Naive thymus-derived CD4-positive, alpha-beta T cell (primary cell): ENCODE measurements around the gene SCAND1. TPM values are rescaled to one million over a fixed set of nuclear protein-coding genes. Genes with fewer than 3 reads are reported as not detected.
A peak's percentile ranks its signal among the peaks of the same experiment; 100 is the strongest.

Experiments
- ATAC-seq: fragments of 150-1000 bp; cut with Tn5 transposase; 2 replicates; pipeline ENCODE4 v1.10.0; 2021; ENCODE audit warnings: mild to moderate bottlenecking, moderate library complexity
- CTCF ChIA-PET: fragments of 350-600 bp; sonication (Branson Sonifier 250); formaldehyde crosslinking; loops from one replicate; lab custom pipeline; 2021; ENCODE audit warnings: antibody characterized with exemption; lab: Charles Lee
- POLR2A ChIA-PET: fragments of 350-600 bp; sonication (Branson Sonifier 250); formaldehyde crosslinking; loops from one replicate; lab custom pipeline; 2021; ENCODE audit warnings: antibody characterized with exemption, inconsistent platforms; lab: Charles Lee
- DNase-seq, 9 donors: peaks; one replicate each; pipeline versions ENCODE4 v3.0.0 to v3.0.0-alpha.2; 2020 to 2022; ENCODE audit warnings: mixed read lengths in 1 of 9
- H3K27ac ChIP-seq: one replicate; pipeline ENCODE4 v1.7.0; 2013; ENCODE audit warnings: mild to moderate bottlenecking, low read depth, low read length, moderate library complexity
- H3K27me3 ChIP-seq, 2 donors: one replicate each; pipeline ENCODE4 v1.7.0; 2013; ENCODE audit warnings: low read length in 2 of 2, mild to moderate bottlenecking in 2 of 2, moderate library complexity in 2 of 2; ENCODE audit not compliant: control insufficient read depth in 2 of 2, insufficient read depth in 2 of 2
- H3K36me3 ChIP-seq, 3 experiments: 1 replicate in 2 of 3; 2 replicates in 1 of 3; pipeline ENCODE4 v1.7.0; 2013; ENCODE audit warnings: low read length in 3 of 3, mild to moderate bottlenecking in 3 of 3, moderate library complexity in 1 of 3; ENCODE audit not compliant: insufficient read depth in 3 of 3, control insufficient read depth in 2 of 3
- H3K4me1 ChIP-seq, 2 donors: one replicate each; pipeline ENCODE4 v1.7.0; 2013; ENCODE audit warnings: low read length in 2 of 2, mild to moderate bottlenecking in 2 of 2, moderate library complexity in 1 of 2; ENCODE audit not compliant: control insufficient read depth in 2 of 2, insufficient read depth in 2 of 2
- H3K4me3 ChIP-seq: 2 replicates; pipeline ENCODE4 v1.7.0; 2013; ENCODE audit warnings: mild to moderate bottlenecking, low read length
- H3K9me3 ChIP-seq, 3 experiments: 1 replicate in 2 of 3; 2 replicates in 1 of 3; pipeline ENCODE4 v1.7.0; 2013; ENCODE audit warnings: low read length in 3 of 3; ENCODE audit not compliant: control insufficient read depth in 2 of 3
- H3K27ac Mint-ChIP-seq, 9 donors: one replicate each; pipeline ENCODE4 v1.8.0; 2020 to 2022; ENCODE audit warnings: mixed read lengths in 9 of 9, mild to moderate bottlenecking in 8 of 9, moderate library complexity in 5 of 9, inconsistent platforms in 2 of 9
- H3K27me3 Mint-ChIP-seq, 5 donors: one replicate each; pipeline ENCODE4 v1.8.0; 2021 to 2022; ENCODE audit warnings: mixed read lengths in 5 of 5, mild to moderate bottlenecking in 1 of 5
- H3K36me3 Mint-ChIP-seq, 5 donors: one replicate each; pipeline ENCODE4 v1.8.0; 2020 to 2022; ENCODE audit warnings: mixed read lengths in 5 of 5, mild to moderate bottlenecking in 3 of 5, inconsistent platforms in 1 of 5
- H3K4me1 Mint-ChIP-seq, 7 donors: one replicate each; pipeline ENCODE4 v1.8.0; 2020 to 2022; ENCODE audit warnings: mixed read lengths in 7 of 7, mild to moderate bottlenecking in 3 of 7, inconsistent platforms in 1 of 7
- H3K4me3 Mint-ChIP-seq, 10 donors: one replicate each; pipeline ENCODE4 v1.8.0; 2020 to 2022; ENCODE audit warnings: mild to moderate bottlenecking in 10 of 10, mixed read lengths in 10 of 10, moderate library complexity in 6 of 10, inconsistent platforms in 2 of 10
- H3K9me3 Mint-ChIP-seq, 11 donors: one replicate each; pipeline ENCODE4 v1.8.0; 2020 to 2022; ENCODE audit warnings: mixed read lengths in 11 of 11, mild to moderate bottlenecking in 4 of 11, inconsistent platforms in 1 of 11, moderate library complexity in 1 of 11
- intact Hi-C, 2 donors: fragments of 100-400 bp; cut with micrococcal nuclease; formaldehyde crosslinking; loops; one replicate each; pipeline ENCODE4 v1.15.1; 2023
- polyA plus RNA-seq, 2 donors: library from polyadenylated mRNA; unstranded; fragments of 300-500 nt; fragmentation: Illumina TruSeq; gene quantifications; one replicate each; pipeline ENCODE4 v1.2.3, GENCODE V29; 2021
- total RNA-seq, 6 experiments: library from RNA in 5 of 6; stranded (reverse) in 5 of 6; gene quantifications; 1 replicate in 5 of 6; 2 replicates in 1 of 6; pipeline ENCODE4 v1.2.3 and lab custom pipeline; 2021 to 2026

SCAND1 gene
- total and polyA plus RNA-seq, 7 experiments from 2014 or later: 41.8 to 212 (median 54.2) TPM

- peaks cover 0 to 7% (median 0%) of the 10 kb centered on the region in 7 donors for H3K4me1 Mint-ChIP-seq
- Histone ChIP-seq H3K27ac (no peak overlapping the region), H3K4me1 (no peaks in the 10 kb centered on the region), H3K36me3 (no peaks in the 10 kb centered on the region), H3K4me3 (no peak overlapping the region), H3K9me3 (no peaks in the 10 kb centered on the region), H3K27me3 (no peaks in the 10 kb centered on the region)
- ChIA-PET POLR2A (no interaction called here), CTCF (interaction anchor here (2.9 kb wide), 1 partner anchor 13 kb away, joined by 14 read pairs; no protein-coding TSS in a partner anchor)
- H3K36me3 Mint-ChIP-seq: no peaks in the 10 kb centered on the region
- H3K27ac Mint-ChIP-seq: no peak overlapping the region
- no peak overlapping the region for H3K4me3 Mint-ChIP-seq
- intact Hi-C loops: no loop called here
- H3K27me3 Mint-ChIP-seq: peaks cover 0 to 4% (median 0%) of the 10 kb centered on the region in 5 donors
- H3K9me3 Mint-ChIP-seq: no peaks in the 10 kb centered on the region
- DNase-seq (no peak), ATAC-seq (no peak)
These were observed 25.2 kb upstream of the SCAND1 start for GRCh38 chr20:35979544-35979943.

- intact Hi-C loops: no loop called here
- ChIA-PET CTCF (interaction anchor here (0.8 kb wide), 1 partner anchor 15 kb away, joined by 3 read pairs; no protein-coding TSS in a partner anchor), POLR2A (no interaction called here)
These were observed 23.8 kb upstream of the SCAND1 start for GRCh38 chr20:35978041-35978513.

GRCh38 chr20:35975576-35976373 is 21.5 kb upstream of the SCAND1 start:
- DNase-seq (no peak), ATAC-seq (no peak)
- no peaks in the 10 kb centered on the region for H3K4me1 ChIP-seq
- H3K4me3 ChIP-seq: no peak overlapping the region
- H3K9me3 ChIP-seq: no peaks in the 10 kb centered on the region
- H3K27ac ChIP-seq: no peak overlapping the region
- no peaks in the 10 kb centered on the region for H3K9me3 Mint-ChIP-seq
- no peaks in the 10 kb centered on the region for H3K4me1 Mint-ChIP-seq
- no peak overlapping the region for H3K27ac Mint-ChIP-seq
- ChIA-PET CTCF (interaction anchor here (1.0 kb wide), 1 partner anchor 17 kb away, joined by 5 read pairs; no protein-coding TSS in a partner anchor), POLR2A (no interaction called here)
- H3K27me3 ChIP-seq: no peaks in the 10 kb centered on the region
- no peak overlapping the region for H3K4me3 Mint-ChIP-seq
- no peaks in the 10 kb centered on the region for H3K36me3 Mint-ChIP-seq
- intact Hi-C loops: no loop called here
- H3K27me3 Mint-ChIP-seq: peaks cover 0 to 4% (median 0%) of the 10 kb centered on the region in 5 donors
- no peaks in the 10 kb centered on the region for H3K36me3 ChIP-seq

More at GRCh38 chr20:35978041-35978513, 23.8 kb upstream of the SCAND1 start:
- Histone ChIP-seq H3K27ac (no peak overlapping the region), H3K4me1 (no peaks in the 10 kb centered on the region), H3K27me3 (no peaks in the 10 kb centered on the region), H3K36me3 (no peaks in the 10 kb centered on the region), H3K4me3 (no peak overlapping the region), H3K9me3 (no peaks in the 10 kb centered on the region)
- DNase-seq (no peak), ATAC-seq (peak; percentile 49)
- H3K27me3 Mint-ChIP-seq: peaks cover 0 to 4% (median 0%) of the 10 kb centered on the region in 5 donors
- no peak overlapping the region for H3K4me3 Mint-ChIP-seq
- H3K36me3 Mint-ChIP-seq: no peaks in the 10 kb centered on the region
- H3K4me1 Mint-ChIP-seq: peaks cover 0 to 4% (median 0%) of the 10 kb centered on the region in 7 donors
- no peaks in the 10 kb centered on the region for H3K9me3 Mint-ChIP-seq
- no peak overlapping the region for H3K27ac Mint-ChIP-seq

- H3K9me3 Mint-ChIP-seq: no peaks in the 10 kb centered on the region
- H3K4me1 Mint-ChIP-seq: no peaks in the 10 kb centered on the region
- H3K4me3 ChIP-seq: no peak overlapping the region
- no peaks in the 10 kb centered on the region for H3K27me3 ChIP-seq
- H3K27me3 Mint-ChIP-seq: peaks cover 0 to 8% (median 0%) of the 10 kb centered on the region in 5 donors
- POLR2A ChIA-PET: no interaction called here
- H3K4me3 Mint-ChIP-seq: no peak overlapping the region
- no peak overlapping the region for H3K27ac ChIP-seq
- ATAC-seq (no peak), DNase-seq (no peak)
- no peaks in the 10 kb centered on the region for H3K4me1 ChIP-seq
- intact Hi-C loops: no loop called here
- no peaks in the 10 kb centered on the region for H3K36me3 Mint-ChIP-seq
- CTCF ChIA-PET: no interaction called here
- no peaks in the 10 kb centered on the region for H3K9me3 ChIP-seq
- H3K36me3 ChIP-seq: no peaks in the 10 kb centered on the region
- H3K27ac Mint-ChIP-seq: no peak overlapping the region
These were observed 20.0 kb upstream of the SCAND1 start for GRCh38 chr20:35974256-35974655.

- H3K27me3 Mint-ChIP-seq: peaks cover 0 to 16% (median 0%) of the 10 kb centered on the region in 5 donors
- intact Hi-C loops: no loop called here
- H3K27ac Mint-ChIP-seq: no peak overlapping the region
- CTCF ChIA-PET: no interaction called here
- no peaks in the 10 kb centered on the region for H3K9me3 ChIP-seq
- H3K9me3 Mint-ChIP-seq: no peaks in the 10 kb centered on the region
- H3K4me3 ChIP-seq: no peak overlapping the region
- no peaks in the 10 kb centered on the region for H3K27me3 ChIP-seq
- DNase-seq (no peak), ATAC-seq (no peak)
- POLR2A ChIA-PET: no interaction called here
- no peaks in the 10 kb centered on the region for H3K36me3 Mint-ChIP-seq
- H3K27ac ChIP-seq: no peak overlapping the region
- no peak overlapping the region for H3K4me3 Mint-ChIP-seq
- no peaks in the 10 kb centered on the region for H3K4me1 ChIP-seq
- no peaks in the 10 kb centered on the region for H3K4me1 Mint-ChIP-seq
- no peaks in the 10 kb centered on the region for H3K36me3 ChIP-seq
These were observed 18.2 kb upstream of the SCAND1 start for GRCh38 chr20:35972462-35972861.

GRCh38 chr20:35971981-35972380 is 17.7 kb upstream of the SCAND1 start:
- no peak for DNase-seq
- intact Hi-C loops: no loop called here
- no peaks in the 10 kb centered on the region for H3K4me1 ChIP-seq
- no peaks in the 10 kb centered on the region for H3K36me3 Mint-ChIP-seq
- no peak overlapping the region for H3K4me3 ChIP-seq
- peaks cover 0 to under 1% (median 0%) of the 10 kb centered on the region in 7 donors for H3K4me1 Mint-ChIP-seq
- H3K27me3 Mint-ChIP-seq: peaks cover 0 to 15% (median 0%) of the 10 kb centered on the region in 5 donors
- H3K27me3 ChIP-seq: no peaks in the 10 kb centered on the region
- CTCF ChIA-PET: no interaction called here
- H3K27ac Mint-ChIP-seq: no peak overlapping the region
- POLR2A ChIA-PET: no interaction called here
- H3K9me3 ChIP-seq: no peaks in the 10 kb centered on the region
- H3K4me3 Mint-ChIP-seq: no peak overlapping the region
- ATAC-seq: no peak
- H3K27ac ChIP-seq: no peak overlapping the region
- H3K9me3 Mint-ChIP-seq: no peaks in the 10 kb centered on the region
- H3K36me3 ChIP-seq: no peaks in the 10 kb centered on the region
